DOHH2 (cell line): ENCODE results near the gene DEFB129.

Experiments
- CTCF ChIP-seq: fragments of 200-600 bp; sonication (generic); IDR thresholded peaks from one replicate; pipeline ENCODE4 v1.5.1; 2014; ENCODE audit warnings: antibody characterized with exemption, mild to moderate bottlenecking, low read depth, low read length; ENCODE audit not compliant: poor library complexity, severe bottlenecking
- EZH2phosphoT487 ChIP-seq: fragments of 200-600 bp; sonication (generic); IDR thresholded peaks from 2 replicates; pipeline ENCODE4 v1.6.1; 2017; ENCODE audit warnings: borderline replicate concordance, mild to moderate bottlenecking, antibody characterized with exemption, low read length, moderate library complexity, mixed read lengths

- TF ChIP-seq CTCF (no peak), EZH2phosphoT487 (no peak)
These were observed 24.3 kb downstream of the DEFB129 start for GRCh38 chr20:251354-251753.
